ENCODE results near the gene MAG.

DNA sequence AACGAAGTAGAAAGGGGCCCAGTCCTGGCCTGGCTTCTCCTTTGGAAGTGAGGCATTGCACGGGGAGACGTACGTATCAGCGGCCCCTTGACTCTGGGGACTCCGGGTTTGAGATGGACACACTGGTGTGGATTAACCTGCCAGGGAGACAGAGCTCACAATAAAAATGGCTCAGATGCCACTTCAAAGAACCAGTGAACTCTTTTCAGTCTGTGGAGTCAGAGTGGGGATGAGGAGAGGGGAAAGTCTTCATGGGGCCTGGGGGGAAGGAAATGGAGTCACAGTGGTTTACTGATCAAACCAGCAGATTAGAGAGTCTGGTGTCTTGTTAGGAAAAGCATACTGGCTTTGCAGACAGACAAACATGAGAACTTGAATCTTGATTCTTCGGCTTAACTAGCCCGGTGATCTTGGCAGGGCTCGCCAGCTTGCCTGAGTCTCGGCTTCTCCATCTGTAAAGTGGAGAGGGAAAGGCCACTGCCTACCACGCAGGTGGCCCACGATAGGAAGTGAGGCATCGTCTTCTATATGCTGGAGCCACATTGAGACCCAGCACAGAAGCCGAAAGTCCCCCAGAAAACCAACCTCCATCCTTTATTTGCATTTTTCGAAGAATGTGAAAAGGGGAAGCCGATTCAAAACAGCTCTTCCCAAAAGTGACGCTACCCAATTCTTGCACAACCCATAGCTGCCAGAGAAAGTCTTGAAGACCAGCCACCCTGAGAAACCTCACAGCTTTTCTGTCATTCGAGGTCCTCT is 55.4 kb downstream of the MAG start, which contains the start of gene FFAR1:
- TF ChIP-seq, protein P1, sequence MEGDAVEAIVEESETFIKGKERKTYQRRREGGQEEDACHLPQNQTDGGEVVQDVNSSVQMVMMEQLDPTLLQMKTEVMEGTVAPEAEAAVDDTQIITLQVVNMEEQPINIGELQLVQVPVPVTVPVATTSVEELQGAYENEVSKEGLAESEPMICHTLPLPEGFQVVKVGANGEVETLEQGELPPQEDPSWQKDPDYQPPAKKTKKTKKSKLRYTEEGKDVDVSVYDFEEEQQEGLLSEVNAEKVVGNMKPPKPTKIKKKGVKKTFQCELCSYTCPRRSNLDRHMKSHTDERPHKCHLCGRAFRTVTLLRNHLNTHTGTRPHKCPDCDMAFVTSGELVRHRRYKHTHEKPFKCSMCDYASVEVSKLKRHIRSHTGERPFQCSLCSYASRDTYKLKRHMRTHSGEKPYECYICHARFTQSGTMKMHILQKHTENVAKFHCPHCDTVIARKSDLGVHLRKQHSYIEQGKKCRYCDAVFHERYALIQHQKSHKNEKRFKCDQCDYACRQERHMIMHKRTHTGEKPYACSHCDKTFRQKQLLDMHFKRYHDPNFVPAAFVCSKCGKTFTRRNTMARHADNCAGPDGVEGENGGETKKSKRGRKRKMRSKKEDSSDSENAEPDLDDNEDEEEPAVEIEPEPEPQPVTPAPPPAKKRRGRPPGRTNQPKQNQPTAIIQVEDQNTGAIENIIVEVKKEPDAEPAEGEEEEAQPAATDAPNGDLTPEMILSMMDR (IDR thresholded peaks at IDR 0.05): no peak
- no peak for TF ChIP-seq POLR2A (IDR thresholded peaks at IDR 0.05)
